RPMI7951 (cell line): Measurements from ENCODE around the gene FAM219A. TPM values are rescaled to one million over a fixed set of nuclear protein-coding genes. Genes with fewer than 3 reads are reported as not detected.
A peak's percentile ranks its signal among the peaks of the same experiment; 100 is the strongest.
"Not testable (repeated sequence)": the region's sequence is repeated elsewhere in the genome, so short reads cannot be mapped to it uniquely, and the experiment has no call there.

Source experiments
- DNase-seq: peaks from one replicate; pipeline ENCODE4 v3.0.0-alpha.2; 2012; ENCODE audit warnings: low read depth
- total RNA-seq: library from RNA; depleted of rRNA; stranded (reverse); fragments of >200 nt; shearing (Covaris generic); gene quantifications from 2 replicates; pipeline ENCODE4 v1.2.3, GENCODE V29; 2014

FAM219A gene
- total RNA-seq, 1 experiment from 2014 or later: 11.2 TPM

DNA sequence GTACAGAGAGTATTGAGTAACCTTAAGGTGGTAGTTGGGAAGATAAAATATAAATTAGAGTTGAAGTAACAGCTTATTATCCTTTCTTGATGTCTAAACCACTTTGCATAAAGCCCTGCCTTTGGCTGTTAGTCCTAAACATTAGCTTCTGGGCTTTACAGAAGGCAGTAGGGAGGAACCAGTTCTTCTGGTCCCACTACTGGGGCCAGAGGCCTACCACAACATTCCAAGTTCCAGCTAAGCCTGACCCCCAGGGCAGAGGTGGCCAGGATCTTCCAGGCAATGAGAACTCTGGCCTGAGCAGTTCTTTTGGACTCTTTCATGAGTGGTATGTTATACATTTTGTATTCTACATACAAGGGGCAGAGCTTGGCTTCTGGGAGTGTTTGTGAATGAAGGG lies 26.3 kb upstream of the FAM219A start:
- DNase-seq: no peak

DNA sequence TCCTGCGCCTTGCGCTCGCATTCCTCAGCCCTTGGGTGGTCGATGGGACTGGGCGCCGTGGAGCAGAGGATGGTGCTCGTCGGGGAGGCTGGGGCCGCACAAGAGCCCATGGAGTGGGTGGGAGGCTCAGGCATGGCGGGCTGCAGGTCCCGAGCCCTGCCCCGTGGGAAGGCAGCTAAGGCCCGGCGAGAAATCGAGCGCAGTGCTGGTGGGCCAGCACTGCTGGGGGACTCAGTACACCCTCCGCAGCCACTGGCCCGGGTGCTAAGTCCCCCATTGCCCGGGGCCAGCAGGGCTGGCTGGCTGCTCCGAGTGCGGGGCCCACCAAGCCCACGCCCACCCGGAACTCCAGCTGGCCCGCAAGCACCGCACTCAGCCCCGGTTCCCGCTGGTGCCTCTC lies 24.4 kb upstream of the FAM219A start:
- DNase-seq: not testable (repeated sequence)

DNA sequence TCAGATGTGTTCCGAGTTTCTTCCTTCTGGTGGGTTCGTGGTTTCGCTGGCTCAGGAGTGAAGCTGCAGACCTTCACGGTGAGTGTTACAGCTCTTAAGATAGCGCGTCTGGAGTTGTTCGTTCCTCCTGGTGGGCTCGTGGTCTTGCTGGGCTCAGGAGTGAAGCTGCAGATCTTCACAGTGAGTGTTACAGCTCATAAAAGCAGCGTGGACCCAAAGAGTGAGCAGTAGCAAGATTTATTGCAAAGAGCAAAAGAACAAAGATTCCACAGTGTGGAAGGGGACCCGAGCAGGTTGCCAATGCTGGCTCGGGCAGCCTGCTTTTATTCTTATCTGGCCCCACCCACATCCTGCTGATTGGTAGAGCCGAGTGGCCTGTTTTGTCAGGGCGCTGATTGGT lies 23.2 kb upstream of the FAM219A start:
- DNase-seq: not testable (repeated sequence)

DNA sequence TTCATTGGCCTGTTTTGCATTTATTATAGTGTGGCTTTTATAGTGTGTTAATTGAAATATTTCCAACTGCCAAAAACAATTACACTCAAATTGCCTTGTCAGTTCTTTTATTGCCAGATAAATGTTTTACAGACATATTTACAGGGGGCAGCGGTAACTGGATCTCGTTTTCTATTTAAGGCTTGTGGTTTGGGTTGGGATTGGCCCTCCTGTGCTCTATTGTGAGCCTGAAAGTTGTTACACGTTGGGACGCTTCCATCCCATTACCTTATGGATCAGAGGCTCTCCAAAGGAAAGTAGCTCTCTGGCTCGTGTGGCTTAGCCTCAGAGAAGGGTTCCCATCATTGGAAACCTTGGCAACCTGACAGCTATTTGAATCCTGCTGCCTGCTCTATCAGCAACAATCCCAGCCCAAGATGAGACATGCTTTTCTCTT lies 21.1 kb upstream of the FAM219A start:
- DNase-seq: no peak

DNA sequence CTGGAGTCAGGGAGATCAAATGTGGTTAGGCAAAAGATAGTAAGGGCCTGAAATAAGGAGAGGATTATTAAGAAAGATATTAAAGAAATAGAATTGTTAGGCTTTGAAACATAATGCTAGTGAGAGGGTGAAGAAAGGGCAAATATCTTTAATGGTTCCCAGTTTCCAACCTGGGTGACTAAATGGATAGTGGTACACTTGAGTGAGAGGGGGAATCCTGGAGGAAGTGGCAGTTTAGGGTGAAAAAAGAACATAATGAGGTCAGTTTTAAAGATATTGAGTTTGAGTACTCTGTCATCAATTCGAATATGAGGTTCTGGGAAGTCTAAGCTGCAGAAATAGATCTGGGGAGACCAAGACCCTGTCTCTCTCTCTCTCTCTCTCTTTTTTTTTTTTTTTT lies 19.2 kb upstream of the FAM219A start:
- no peak for DNase-seq

DNA sequence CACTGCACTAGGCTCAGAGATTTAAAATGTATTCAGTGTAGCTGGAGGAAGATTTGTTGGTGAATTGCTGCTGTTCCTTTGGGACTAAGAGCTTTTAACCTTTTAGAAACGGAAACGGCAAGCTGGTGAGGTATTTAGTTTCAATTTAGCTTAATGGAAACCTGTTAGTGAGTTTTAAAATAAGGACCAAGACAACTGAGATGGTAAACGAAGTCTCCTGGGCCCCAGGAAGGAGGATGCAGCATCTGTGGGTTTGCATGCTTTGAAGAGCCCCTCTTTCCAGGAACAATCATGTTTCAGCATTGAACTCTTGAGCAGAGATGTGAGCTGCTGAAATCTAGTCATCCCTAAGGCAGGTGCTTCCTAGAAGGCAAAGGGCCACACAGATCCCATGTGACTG lies 16.7 kb upstream of the FAM219A start:
- DNase-seq: no peak

DNA sequence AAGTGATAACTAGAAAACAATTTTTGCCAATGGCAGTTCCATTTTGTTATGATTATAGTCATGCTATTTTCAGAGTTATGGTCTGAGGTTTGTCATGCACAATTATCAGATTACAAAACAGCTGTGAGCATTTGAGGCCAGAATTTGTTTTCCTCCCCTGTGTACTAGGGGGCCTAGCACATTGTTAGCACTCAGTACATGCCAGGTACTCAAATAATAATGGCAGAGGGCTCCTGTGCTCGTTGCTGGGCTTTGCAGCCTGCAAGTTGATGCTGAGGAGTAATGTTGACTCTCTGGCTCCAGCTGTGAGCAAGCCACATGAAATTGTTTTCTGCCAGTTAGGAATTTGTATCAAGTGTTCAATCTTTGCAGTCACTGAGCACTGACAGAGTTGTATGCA lies 7.1 kb upstream of the FAM219A start:
- no peak for DNase-seq

DNA sequence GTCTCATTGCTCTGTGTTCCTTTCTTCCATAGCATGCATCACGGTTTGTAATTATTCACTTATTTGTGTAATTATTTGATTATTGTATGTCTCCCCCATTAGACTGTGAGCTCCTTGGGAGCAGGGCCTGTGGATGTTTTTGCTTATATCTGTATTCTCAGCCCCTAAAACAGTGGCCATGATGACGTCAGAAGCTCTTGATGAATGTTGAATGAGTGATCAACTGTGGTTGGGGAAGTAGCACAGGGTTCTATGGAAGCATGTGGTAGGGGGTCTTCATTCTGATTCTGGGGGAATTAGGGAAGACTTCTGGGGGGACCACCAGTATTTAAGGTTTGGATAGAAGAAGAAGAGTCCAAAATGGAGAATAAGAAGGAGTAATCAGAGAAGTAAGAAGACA lies 6.2 kb upstream of the FAM219A start:
- DNase-seq: no peak

DNA sequence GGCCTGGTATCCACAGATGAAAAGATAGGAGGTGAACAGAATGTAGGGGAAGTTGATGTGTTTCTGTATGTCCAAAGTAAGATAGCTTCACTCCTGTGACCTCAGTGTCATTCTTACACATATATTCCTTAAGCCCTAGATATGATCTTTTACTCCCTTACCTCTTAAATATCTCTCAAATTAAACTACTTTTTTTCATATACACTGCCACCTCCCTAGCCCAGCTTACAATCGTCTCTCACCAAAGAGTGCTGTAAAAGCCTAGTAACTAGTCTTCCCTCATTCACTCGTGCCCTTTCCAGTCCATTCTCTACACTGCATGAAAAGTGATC lies 5.5 kb upstream of the FAM219A start:
- no peak for DNase-seq

DNA sequence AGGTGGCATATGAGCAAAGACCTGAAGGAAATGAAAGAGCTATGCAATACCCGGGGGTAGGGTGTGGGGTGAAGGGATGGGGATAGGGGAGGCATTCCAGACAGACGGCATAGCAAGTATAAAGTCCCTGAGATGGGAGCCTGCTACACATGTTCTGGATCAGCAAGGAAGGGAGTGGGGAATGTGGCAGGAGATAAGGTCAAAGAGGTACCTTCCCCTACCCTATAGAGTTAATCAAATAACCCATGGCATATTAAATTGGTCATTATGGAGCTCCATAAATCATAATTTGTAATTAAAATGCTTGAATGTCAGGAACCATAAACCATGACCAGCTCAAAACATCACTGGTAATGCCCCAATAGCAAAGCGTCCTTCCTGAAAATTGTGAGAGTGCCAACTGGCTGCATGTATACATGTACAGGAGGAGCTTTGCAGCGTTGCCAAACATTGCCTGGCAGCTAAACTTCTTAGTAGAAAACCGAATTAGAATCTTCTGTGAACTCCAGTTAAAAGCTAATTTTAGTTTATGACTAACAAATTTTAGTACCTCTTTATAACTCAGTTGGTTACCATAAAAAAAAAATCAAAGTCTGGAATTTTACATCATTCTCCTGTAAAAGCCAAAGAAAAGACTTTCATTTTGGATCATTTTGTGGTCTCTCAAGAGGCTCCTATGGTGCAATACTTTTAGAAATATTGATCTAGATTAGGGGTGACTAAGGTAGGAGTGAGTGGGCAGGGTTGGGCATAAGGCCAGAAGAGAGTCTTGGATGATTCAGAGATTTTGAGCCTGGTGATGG lies 4.9 kb upstream of the FAM219A start:
- DNase-seq: peak; percentile 73

DNA sequence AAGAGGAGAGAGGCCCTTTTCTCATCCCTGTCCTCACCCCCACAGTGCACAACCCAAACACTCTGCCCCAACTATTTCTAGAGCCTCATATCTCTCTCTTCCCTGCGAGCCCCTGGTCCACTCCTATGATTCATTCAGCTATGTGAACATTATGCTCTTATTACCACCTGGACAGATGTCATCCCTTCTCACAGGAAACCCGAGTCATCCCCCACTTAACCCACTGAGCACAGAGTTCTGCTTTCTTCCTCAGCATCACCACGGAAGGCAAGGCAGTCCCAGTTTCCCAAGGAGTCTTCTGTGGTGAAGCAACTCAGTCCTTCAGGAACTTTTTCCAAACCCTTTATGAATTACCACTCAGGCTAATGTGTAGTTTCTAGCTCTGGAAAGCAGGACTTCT lies 1.6 kb upstream of the FAM219A start:
- no peak for DNase-seq

DNA sequence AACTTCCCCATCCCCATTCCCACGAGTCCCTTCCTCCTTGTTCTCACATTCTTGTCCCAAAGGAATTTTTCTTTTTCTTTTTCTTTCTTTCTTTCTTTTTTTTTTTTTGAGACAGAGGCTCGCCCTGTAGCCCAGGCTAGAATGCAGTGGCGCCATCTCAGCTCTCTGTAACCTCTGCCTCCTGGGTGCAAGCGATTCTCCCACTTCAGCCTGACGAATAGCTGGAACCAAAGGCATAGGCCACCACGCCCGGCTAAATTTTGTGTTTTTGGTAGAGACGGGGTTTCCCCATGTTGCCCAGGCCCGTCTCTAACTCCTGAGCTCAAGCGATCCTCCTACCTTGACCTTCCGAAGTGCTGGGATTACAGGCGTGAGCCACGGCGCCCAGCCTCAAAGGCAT lies 986 bp upstream of the FAM219A start:
- no peak for DNase-seq

DNA sequence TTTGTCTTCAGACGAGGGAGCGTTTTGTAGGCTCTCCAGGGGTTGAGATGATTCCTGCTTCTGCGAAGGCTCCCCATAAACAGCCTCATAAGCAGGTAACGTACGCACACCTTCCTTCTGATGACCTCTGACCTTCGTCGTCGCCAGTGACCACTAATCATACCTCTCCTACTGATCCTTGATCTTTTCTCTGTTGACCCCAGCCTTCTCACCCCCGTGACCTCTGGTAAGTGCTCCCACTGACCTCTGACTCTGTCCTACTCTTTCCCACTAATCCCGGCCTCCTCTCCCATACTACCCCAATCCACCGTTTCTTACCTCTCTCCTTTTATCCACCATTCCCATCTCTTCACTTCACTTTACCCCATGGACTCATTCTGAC lies 580 bp upstream of the FAM219A start:
- no peak for DNase-seq

DNA sequence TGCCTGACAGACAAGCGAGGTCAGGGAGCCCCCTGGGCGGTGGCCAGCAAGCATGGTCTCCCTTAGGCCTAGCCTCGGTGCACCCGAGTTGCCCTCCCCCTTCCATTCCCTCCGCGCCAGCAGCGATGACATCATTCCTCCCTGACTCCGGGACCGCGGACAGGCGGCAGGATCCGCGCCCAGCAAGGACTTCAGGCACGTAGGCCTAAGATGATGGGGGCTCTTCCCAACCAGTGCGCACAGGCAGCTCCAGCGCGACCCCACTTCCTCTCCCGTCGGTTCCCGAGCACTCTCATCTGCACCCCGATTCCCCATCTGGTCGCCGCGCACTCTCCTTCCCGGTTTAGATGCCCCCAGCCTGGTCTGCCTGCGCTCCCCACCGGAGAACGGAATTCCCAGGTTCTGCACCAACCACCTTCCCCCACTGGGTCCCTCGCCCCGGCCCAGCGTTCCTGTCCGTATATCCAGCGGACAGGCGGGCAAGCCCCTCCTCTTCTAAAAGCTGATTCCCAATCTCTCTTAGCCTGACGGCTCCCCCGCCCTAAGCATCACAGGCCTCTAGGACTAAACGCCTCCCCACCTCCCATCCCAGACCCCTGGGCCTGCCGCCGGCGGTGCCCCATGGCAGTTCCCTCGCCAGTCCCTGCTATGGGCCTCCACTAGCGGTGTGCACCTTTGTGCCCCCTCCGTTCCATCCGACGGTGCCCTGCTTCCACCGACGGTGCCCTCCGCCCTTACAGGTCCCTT lies 931 bp downstream of the FAM219A start:
- peak; percentile 67 for DNase-seq

DNA sequence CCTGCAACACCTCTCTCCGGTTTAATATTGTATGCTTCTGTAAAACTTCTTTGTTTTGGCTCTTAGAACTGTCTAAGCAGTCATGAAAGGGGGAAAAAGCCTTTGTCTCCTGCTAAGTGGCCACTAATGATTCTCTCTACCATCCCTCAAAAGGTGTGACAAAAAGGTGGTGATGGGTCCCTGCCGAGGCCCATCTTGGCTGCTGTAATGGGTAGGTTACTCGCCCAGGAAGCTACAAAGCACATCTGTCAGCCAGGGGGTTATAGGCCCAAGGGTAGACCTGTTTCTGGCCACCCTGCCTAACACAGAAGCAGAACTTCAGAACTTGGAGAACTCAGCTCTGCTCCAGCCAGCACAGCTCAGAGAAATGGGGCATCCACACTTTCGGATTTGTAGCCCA lies 1.6 kb downstream of the FAM219A start:
- no peak for DNase-seq

DNA sequence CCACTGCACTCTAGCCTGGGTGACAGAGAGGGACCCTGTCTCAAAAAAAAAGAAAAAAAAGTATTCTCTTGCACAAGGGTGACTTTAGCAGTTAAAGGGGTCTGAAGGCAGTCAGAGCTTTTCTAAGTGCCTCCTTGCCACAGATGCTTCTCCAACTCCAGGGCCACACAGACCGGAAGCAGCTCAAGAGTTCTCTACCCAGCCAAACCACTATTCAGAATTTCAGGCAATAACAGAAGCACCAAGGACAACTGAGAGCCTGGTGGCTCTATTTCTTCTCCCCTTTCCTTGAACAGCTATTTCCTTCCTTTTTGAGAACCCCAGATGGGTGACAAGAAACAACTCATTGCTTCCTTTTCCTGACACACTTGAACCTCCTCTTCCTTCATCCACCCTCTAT lies 2.2 kb downstream of the FAM219A start:
- no peak for DNase-seq

DNA sequence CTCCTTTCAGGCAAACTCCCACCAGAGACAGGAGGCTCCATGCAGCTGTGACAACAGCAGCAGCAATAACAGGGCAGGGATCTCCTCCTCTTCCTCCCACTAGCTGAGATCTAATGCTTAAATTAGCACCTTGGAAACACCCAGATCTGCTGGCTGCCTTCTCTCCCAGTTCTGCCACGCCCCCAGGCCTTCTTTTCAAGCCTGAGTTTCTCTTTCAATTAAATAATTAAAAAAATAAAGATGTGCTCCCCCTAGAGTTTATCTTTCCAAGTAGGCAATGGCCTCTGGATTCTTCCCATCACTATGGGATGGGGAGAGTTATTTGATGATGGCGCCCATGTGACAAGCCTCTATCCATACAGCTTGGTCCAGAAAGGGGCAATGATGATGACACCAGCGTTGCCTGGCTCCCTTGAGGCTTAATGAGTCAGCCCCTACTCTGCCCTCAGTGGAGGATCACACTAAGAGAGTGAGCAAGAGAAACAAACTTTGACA lies 3.8 kb downstream of the FAM219A start:
- peak; percentile 87 for DNase-seq

DNA sequence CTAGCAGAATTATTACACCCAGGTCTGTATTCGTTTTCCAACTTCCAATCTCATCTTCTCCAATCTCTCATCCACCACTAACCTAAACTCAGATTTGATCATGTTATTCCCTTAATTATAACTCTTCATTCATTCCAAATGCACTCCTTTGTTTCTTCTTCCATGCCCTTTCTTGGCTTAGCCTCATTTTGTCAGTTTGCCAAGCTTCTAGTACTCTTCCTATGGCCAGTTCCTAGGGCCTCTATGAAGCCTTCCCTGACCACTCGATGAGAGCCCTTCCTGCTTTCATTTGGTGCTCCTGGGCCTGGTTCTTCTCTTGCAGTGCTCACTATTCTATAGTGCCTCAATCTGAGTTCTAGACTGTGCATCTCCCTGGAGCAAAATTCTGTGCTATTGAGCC lies 5.8 kb downstream of the FAM219A start:
- DNase-seq: no peak

DNA sequence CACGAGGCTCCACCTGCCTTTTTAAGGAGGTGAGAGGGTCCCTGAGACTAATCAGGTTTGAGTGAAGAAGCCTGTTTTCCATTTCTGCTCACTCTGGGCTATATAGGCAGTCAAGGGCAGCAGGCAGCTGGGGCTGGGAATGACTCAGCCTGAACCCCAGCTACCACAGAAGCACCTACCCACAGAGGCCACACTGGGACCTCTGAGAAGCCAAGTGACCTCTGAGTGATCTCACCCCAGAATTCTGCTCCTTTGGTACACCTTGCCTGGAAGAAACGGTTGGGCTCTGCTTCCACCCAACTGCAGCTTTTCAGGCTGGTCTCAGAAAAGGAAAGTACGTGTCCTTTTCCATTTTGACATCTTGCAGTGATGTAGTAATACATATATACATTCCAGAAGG lies 6.8 kb downstream of the FAM219A start:
- DNase-seq: peak; percentile 57

DNA sequence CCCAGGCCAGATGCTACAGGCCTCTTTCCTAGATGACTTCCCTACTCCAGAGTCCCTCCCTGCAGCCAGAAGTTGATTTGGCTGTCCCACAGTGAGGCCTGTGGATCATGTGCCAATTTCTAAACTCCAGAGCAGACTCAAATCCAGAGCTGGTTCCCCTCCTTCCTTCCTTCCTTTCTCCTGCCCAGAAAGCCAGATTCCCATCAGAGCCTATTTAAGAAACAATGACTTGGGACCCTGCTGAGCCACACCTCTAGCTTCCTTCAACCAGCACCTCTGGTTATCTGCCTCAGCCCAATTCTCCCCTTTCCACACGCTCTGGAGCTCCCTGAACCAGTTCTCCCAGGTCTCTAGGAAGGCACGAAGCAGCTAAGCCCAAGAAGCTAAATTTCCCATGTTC lies 7.2 kb downstream of the FAM219A start:
- DNase-seq: no peak

DNA sequence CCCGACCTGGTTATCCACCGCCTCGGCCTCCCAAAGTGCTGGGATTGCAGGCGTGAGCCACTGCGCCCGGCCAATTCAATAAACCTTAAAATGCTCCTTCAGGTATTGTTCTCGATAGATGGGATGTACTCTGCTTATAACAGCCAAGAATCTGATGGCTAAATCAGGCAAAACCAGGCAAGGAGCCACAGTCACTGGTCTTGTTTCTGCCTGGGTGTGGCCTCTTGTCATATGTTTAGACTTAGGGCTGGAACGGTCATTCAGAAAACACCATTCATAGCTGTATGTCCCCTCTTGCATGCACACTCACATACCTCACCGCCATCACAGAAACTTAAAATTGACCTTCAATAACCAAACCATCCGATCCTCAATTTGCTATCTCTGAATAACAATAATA lies 7.7 kb downstream of the FAM219A start:
- no peak for DNase-seq

DNA sequence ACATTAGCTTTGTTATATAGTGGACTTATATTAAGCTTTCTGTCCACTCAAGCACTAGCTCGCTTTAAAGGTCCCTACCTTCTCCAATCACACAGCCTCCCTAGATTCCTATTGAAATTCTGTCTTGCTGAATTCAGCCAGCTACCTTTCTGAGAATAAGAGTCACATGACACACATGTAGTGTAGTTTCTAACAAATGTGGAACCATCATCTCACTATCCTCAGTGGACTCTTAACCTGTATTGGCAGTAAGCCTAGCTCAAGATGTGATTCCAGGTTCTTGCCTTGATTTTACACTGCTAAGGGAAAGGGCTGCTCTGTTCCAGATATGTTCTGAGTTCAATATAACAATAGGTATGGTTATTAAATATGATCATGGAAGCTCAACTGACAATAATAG lies 11.4 kb downstream of the FAM219A start:
- DNase-seq: no peak

DNA sequence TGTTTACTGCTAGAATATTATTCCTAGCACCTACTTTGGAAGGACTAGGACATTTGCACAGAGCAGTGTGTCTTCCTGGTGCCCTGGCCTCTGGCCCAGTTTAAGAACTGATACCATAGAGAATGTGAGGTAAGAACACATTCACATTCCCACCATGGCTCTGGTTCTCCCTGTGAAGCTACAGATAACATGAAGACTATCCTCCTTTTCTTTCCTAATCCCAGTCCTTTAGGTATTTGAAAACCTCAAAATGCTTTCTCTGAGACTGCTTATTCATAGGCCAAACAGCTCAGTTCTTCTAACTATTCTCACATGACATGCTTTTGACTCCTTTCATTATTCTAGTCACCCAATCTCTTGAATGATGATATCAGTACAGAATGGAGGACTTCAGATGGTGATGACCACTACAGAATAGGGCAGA lies 11.9 kb downstream of the FAM219A start:
- no peak for DNase-seq
